ENCODE measurements around the gene CDC42. TPM values are rescaled to one million over a fixed set of nuclear protein-coding genes. Genes with fewer than 3 reads are reported as not detected.
"Not testable (repeated sequence)": the region's sequence is repeated elsewhere in the genome, so short reads cannot be mapped to it uniquely, and the experiment has no call there.

CDC42 gene
- total RNA-seq, 1 donor from 2014 or later = 164 TPM

GRCh38 chr1:22031214-22031962 is 21.1 kb upstream of the CDC42 start:
- intact Hi-C loops (cut with DNase I) = loop anchor here (10.0 kb wide), 1 partner anchor 243 kb away; no protein-coding TSS in a partner anchor
- no peak for DNase-seq (ENCODE audit: low spot score)

GRCh38 chr1:22034834-22035233 is 17.7 kb upstream of the CDC42 start:
- not testable (repeated sequence) for DNase-seq (ENCODE audit: low spot score)
- intact Hi-C loops (cut with DNase I) = loop anchor here (10.0 kb wide), 1 partner anchor 240 kb away; no protein-coding TSS in a partner anchor

GRCh38 chr1:22037520-22037919 is 15.0 kb upstream of the CDC42 start:
- DNase-seq (ENCODE audit: low spot score) = no peak
- intact Hi-C loops (cut with DNase I) = loop anchor here (10.0 kb wide), 1 partner anchor 237 kb away; no protein-coding TSS in a partner anchor

- intact Hi-C loops (cut with DNase I) = loop anchor here (10.0 kb wide), 1 partner anchor 237 kb away; no protein-coding TSS in a partner anchor
- DNase-seq (ENCODE audit: low spot score) = no peak
These were observed 14.5 kb upstream of the CDC42 start for GRCh38 chr1:22038036-22038435.

GRCh38 chr1:22039594-22040285 is 12.8 kb upstream of the CDC42 start:
- intact Hi-C loops (cut with DNase I) = loop anchor here (10.0 kb wide), 1 partner anchor 235 kb away; no protein-coding TSS in a partner anchor
- DNase-seq (ENCODE audit: low spot score) = peak; percentile 88

- DNase-seq (ENCODE audit: low spot score) = no peak
- intact Hi-C loops (cut with DNase I) = no loop called here
These were observed 12.3 kb upstream of the CDC42 start for GRCh38 chr1:22040286-22040623.

GRCh38 chr1:22041505-22041904 is 11.0 kb upstream of the CDC42 start:
- no peak for DNase-seq (ENCODE audit: low spot score)
- intact Hi-C loops (cut with DNase I) = no loop called here

- no peak for DNase-seq (ENCODE audit: low spot score)
- intact Hi-C loops (cut with DNase I) = no loop called here
These were observed 9.2 kb upstream of the CDC42 start for GRCh38 chr1:22043198-22043769.

- DNase-seq (ENCODE audit: low spot score) = no peak
- intact Hi-C loops (cut with DNase I) = no loop called here
These were observed 7.7 kb upstream of the CDC42 start for GRCh38 chr1:22044690-22045420.

- no peak for DNase-seq (ENCODE audit: low spot score)
- intact Hi-C loops (cut with DNase I) = no loop called here
These were observed 6.8 kb upstream of the CDC42 start for GRCh38 chr1:22045604-22046228.

- no peak for DNase-seq (ENCODE audit: low spot score)
- intact Hi-C loops (cut with DNase I) = no loop called here
These were observed 3.9 kb upstream of the CDC42 start for GRCh38 chr1:22048351-22049192.

- DNase-seq (ENCODE audit: low spot score) = no peak
- intact Hi-C loops (cut with DNase I) = no loop called here
These were observed 2.2 kb upstream of the CDC42 start for GRCh38 chr1:22050330-22050729.

- DNase-seq (ENCODE audit: low spot score) = no peak
- intact Hi-C loops (cut with DNase I) = loop anchor here (1.0 kb wide), 1 partner anchor 26 kb away; no protein-coding TSS in a partner anchor
These were observed 848 bp upstream of the CDC42 start for GRCh38 chr1:22051607-22052114.

- intact Hi-C loops (cut with DNase I) = no loop called here
- DNase-seq (ENCODE audit: low spot score) = peak; percentile 84
These were observed 730 bp downstream of the CDC42 start for GRCh38 chr1:22053017-22053860.

- DNase-seq (ENCODE audit: low spot score) = no peak
- intact Hi-C loops (cut with DNase I) = no loop called here
These were observed 1.6 kb downstream of the CDC42 start for GRCh38 chr1:22053861-22054770.

GRCh38 chr1:22055463-22055862 is 3.0 kb downstream of the CDC42 start:
- DNase-seq (ENCODE audit: low spot score) = no peak
- intact Hi-C loops (cut with DNase I) = no loop called here
